Astrocyte of the spinal cord (primary cell): ENCODE data around the gene SERPINC1.

Experiments
- DNase-seq: peaks from one replicate; pipeline ENCODE4 v3.0.0; 2011; ENCODE audit warnings: low read depth, low spot score
- H3K4me3 ChIP-seq: 2 replicates; pipeline ENCODE4 v1.5.1; 2011; ENCODE audit warnings: low read depth, mild to moderate bottlenecking, low read length, moderate library complexity
- in situ Hi-C: cut with HindIII; loops from 2 replicates; pipeline ENCODE4 v1.10.0; 2017; ENCODE audit warnings: low sequenced_read_pairs
- TF ChIP-seq, protein P1 (sequence below): IDR thresholded peaks from 2 replicates; pipeline ENCODE4 v1.5.1; 2012; ENCODE audit warnings: low read depth, mild to moderate bottlenecking, low read length, inconsistent platforms

Gene SERPINC1

DNA sequence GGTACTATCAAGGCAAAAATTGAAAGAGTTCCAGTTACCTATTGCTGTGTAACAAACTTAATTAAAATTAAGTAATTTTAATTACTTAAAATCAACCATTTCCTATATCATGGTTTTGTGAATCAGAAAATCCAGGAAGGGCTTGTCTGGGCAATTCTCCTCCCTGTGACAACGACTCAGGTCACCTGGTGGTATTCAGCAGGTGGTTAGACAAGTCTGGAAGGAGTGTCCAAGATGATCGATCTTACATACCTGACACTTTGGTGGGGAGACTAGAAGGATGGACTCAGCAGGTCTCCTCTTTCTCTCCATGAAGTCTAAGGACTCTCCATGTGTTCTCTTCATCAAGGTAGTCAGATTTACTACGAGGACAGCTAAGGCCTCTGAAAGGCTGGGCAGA is 22.9 kb downstream of the SERPINC1 start:
- no peak overlapping the region for H3K4me3 ChIP-seq
- TF ChIP-seq, protein P1, sequence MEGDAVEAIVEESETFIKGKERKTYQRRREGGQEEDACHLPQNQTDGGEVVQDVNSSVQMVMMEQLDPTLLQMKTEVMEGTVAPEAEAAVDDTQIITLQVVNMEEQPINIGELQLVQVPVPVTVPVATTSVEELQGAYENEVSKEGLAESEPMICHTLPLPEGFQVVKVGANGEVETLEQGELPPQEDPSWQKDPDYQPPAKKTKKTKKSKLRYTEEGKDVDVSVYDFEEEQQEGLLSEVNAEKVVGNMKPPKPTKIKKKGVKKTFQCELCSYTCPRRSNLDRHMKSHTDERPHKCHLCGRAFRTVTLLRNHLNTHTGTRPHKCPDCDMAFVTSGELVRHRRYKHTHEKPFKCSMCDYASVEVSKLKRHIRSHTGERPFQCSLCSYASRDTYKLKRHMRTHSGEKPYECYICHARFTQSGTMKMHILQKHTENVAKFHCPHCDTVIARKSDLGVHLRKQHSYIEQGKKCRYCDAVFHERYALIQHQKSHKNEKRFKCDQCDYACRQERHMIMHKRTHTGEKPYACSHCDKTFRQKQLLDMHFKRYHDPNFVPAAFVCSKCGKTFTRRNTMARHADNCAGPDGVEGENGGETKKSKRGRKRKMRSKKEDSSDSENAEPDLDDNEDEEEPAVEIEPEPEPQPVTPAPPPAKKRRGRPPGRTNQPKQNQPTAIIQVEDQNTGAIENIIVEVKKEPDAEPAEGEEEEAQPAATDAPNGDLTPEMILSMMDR: no peak
- in situ Hi-C loops: no loop called here
- DNase-seq: no peak

DNA sequence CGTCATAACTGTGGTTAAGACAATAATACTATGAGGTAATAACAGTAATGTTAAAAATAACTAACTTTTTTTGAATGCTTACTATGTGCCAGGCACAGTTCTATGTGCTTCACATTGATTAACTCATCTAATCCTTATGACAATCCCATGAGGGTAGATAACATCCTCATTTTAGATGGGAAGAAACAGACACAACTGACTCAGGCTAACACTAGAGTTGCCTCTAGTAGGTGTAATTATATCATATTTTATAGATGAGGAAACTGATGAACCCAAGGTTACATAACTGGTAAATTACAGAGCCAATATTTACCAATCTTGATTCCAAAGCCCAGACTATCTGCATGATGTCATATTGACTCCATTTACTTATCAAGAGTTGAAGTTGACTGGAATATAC is 23.5 kb downstream of the SERPINC1 start:
- in situ Hi-C loops: no loop called here
- DNase-seq: no peak
- TF ChIP-seq, protein P1: no peak
- no peak overlapping the region for H3K4me3 ChIP-seq

DNA sequence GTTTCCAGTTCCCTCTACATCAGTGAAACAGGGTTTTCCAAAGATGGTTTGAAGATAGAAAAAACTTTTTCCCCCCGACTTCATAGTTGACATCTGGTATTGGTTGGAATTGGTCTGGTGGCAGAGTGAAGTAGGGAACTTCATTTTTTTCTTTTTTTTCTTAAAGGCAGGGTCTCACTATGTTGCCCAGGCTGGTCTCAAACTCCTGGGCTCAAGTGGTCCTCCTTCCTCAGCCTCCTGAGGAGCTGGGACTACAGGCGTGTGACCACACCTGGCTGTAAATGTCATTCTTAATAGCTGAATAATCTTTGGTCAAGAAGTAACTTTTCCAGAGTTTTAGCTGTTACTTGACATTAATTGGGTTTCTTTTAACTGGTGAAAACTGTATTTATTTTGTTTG is 27.2 kb downstream of the SERPINC1 start:
- no peak for DNase-seq
- H3K4me3 ChIP-seq: no peak overlapping the region
- TF ChIP-seq, protein P1: no peak
- in situ Hi-C loops: no loop called here

DNA sequence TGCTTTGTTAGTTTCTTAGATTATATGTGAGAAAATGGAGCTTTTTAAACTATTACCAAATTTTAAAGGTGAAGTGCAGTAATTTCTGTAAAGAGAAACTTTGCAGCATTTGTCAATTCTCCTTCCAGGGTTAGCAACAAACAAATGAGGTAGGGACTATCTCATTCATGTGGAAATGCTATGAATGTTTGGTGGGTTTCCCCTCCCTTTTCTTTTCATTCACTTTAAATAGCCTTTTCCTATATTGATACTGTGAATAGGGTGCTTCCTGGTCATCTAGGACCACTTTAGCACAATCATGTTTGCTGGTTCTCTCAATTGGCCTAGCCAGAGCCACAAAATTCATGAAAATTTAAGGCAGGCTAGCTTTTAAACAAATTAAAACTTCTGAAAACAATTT is 28.4 kb downstream of the SERPINC1 start:
- no peak overlapping the region for H3K4me3 ChIP-seq
- TF ChIP-seq, protein P1: no peak
- DNase-seq: no peak
- in situ Hi-C loops: no loop called here

DNA sequence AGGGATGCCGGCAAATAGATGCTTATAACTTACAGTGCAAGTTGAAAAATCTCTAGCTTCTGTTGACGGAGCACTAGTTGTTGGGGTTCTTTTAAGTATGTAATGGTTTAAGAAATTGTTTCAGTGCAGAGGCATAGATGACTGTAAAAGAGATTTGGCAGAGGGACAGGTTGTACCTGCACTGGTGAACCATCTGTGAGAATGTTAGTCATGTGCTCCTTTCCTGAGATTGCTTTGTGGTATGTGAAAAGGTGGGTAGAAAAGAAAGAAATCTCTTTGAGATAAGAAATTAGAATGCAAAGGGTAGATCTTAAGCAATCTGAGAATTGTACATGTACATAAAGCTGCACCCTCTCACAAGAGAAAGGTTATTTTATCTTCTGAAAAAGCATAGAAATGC is 29.5 kb downstream of the SERPINC1 start:
- DNase-seq: no peak
- in situ Hi-C loops: no loop called here
- TF ChIP-seq, protein P1: no peak
- no peak overlapping the region for H3K4me3 ChIP-seq

DNA sequence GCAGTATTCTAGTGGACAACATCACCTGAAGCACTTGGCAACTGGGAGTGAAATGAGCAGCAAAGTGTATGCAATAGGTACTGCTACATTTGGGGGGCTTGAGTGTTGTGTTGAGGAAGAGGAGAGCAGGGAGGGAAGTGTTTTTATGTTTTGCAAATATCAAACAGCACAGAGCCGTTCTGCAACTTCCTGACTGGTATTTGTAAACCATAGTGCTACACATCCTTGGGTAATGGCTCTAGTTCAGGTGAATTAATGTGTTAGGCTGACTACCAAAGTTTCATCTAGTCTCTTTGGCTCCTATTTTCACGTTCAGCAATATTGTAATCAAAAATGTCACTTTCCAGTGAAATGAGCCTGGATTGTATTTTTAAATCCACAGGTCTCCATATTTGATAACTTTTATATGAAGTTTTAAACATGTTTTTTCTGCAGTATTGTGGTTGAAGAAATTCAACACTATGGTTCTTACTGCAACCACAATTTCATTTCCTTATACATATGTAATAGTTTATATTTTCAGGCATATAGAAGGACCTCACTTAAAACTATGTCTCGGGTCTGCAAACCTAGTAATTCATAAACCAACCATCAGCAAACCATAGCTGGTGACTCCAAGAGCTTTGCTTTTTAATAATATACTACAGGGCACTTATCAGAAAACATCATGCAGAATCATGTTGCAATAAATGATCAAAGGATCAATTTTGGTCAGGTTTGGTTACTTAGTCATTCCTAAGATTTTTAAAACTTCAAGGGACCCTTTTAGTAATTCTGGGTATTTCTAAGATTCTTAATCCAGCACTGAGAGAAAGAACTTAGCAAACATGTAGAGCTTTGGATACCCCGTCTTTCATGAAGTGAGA is 30.1 kb downstream of the SERPINC1 start:
- TF ChIP-seq, protein P1: no peak
- in situ Hi-C loops: no loop called here
- H3K4me3 ChIP-seq: no peak overlapping the region
- DNase-seq: no peak
